ENCODE results near the gene TSPYL1. TPM values are rescaled to one million over a fixed set of nuclear protein-coding genes. Genes with fewer than 3 reads are reported as not detected.

Gene TSPYL1
- total and polyA plus RNA-seq, 9 of the 15 experiments (the other 6 are each of a cell fraction or from before 2014, with no cell fraction given), result 23.1 to 56.8 (median 37.9) TPM

DNA sequence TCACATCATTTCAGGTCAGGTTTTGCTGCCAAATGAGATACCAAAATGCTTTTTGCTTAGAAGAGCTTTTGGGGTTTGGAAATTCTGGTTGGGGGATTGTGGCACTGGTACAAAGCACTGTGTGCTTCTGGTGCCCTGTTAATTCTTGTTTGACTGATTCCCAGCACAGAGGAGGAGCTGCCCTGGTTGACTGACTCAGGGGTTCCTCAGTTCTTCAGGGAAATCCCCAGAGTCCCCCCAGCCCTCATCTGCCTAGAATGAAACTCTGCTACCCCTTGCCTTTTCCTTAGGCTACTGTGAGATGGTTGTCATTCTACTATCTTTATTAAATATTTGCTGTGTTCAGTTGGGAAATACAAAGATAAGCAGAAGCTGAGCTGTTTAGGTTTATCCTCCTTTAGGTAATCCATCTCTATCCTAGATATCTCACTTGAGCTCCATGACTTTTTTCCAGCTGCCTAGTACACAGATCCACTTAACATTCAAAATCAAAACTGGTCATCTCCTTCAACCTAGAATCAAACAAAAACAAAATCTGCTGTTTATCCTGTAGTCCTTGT lies 24.9 kb upstream of the TSPYL1 start:
- DNase-seq (ENCODE audit: extremely low read depth in 1 of 4, low spot score in 3 of 4), result no peak
- Histone ChIP-seq H3K4me2 (ENCODE audit: insufficient read depth, low read length) (no peak overlapping the region), H3K27me3 (ENCODE audit: control insufficient read depth in 2 of 2, insufficient read depth in 2 of 2, low read length in 2 of 2) (no peaks in the 10 kb centered on the region), H4K20me1 (replicated peaks; ENCODE audit: control insufficient read depth, insufficient read depth, low read length) (no peaks in the 10 kb centered on the region), H3K9me3 (replicated peaks; ENCODE audit: control insufficient read depth, insufficient read depth, low read depth, low read length) (no peaks in the 10 kb centered on the region), H3K4me1 (replicated peaks in 1 of 2; ENCODE audit: control insufficient read depth in 2 of 2, insufficient read depth in 2 of 2, low read length in 2 of 2) (no peaks in the 10 kb centered on the region), H3K27ac (ENCODE audit: extremely low read depth, low read depth, low read length) (no peak overlapping the region), H3K9me1 (ENCODE audit: control insufficient read depth, insufficient read depth, low read length) (no peaks in the 10 kb centered on the region), H2AFZ (ENCODE audit: low read depth, low read length) (no peak overlapping the region), H3K4me3 (no peak overlapping the region), H3K79me2 (ENCODE audit: control insufficient read depth, insufficient read depth, low read length) (no peaks in the 10 kb centered on the region), H3K36me3 (ENCODE audit: control insufficient read depth, insufficient read depth, low read length) (no peaks in the 10 kb centered on the region), H3K9ac (ENCODE audit: insufficient read depth in 1 of 2, low read depth in 2 of 2, low read length in 2 of 2) (no peak overlapping the region)
- TF ChIP-seq HMGN3 (IDR thresholded peaks at IDR 0.05; ENCODE audit: borderline replicate concordance, extremely low read depth, insufficient read length, low read depth, low read length), result no peak
- no peak for TF ChIP-seq SMARCE1 (IDR thresholded peaks at IDR 0.05)
- no peak for TF ChIP-seq ARID1B (IDR thresholded peaks at IDR 0.05)
- TF ChIP-seq, protein P1, sequence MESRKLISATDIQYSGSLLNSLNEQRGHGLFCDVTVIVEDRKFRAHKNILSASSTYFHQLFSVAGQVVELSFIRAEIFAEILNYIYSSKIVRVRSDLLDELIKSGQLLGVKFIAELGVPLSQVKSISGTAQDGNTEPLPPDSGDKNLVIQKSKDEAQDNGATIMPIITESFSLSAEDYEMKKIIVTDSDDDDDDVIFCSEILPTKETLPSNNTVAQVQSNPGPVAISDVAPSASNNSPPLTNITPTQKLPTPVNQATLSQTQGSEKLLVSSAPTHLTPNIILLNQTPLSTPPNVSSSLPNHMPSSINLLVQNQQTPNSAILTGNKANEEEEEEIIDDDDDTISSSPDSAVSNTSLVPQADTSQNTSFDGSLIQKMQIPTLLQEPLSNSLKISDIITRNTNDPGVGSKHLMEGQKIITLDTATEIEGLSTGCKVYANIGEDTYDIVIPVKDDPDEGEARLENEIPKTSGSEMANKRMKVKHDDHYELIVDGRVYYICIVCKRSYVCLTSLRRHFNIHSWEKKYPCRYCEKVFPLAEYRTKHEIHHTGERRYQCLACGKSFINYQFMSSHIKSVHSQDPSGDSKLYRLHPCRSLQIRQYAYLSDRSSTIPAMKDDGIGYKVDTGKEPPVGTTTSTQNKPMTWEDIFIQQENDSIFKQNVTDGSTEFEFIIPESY (CRISPR knock-in tag; IDR thresholded peaks at IDR 0.05), result no peak
- TF ChIP-seq, protein P2, sequence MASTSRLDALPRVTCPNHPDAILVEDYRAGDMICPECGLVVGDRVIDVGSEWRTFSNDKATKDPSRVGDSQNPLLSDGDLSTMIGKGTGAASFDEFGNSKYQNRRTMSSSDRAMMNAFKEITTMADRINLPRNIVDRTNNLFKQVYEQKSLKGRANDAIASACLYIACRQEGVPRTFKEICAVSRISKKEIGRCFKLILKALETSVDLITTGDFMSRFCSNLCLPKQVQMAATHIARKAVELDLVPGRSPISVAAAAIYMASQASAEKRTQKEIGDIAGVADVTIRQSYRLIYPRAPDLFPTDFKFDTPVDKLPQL (IDR thresholded peaks at IDR 0.05; ENCODE audit: extremely low read depth, insufficient read length), result no peak
- no peak for TF ChIP-seq DPF2 (IDR thresholded peaks at IDR 0.05)
- no peak for TF ChIP-seq ZNF197 (CRISPR knock-in tag; IDR thresholded peaks at IDR 0.05; ENCODE audit: low read depth)
- no peak for TF ChIP-seq EP400 (IDR thresholded peaks at IDR 0.05)
- no peak for TF ChIP-seq SAFB2 (IDR thresholded peaks at IDR 0.05; ENCODE audit: borderline replicate concordance, low read depth, low read length, severe bottlenecking)
- TF ChIP-seq, protein P3, sequence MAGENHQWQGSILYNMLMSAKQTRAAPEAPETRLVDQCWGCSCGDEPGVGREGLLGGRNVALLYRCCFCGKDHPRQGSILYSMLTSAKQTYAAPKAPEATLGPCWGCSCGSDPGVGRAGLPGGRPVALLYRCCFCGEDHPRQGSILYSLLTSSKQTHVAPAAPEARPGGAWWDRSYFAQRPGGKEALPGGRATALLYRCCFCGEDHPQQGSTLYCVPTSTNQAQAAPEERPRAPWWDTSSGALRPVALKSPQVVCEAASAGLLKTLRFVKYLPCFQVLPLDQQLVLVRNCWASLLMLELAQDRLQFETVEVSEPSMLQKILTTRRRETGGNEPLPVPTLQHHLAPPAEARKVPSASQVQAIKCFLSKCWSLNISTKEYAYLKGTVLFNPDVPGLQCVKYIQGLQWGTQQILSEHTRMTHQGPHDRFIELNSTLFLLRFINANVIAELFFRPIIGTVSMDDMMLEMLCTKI (IDR thresholded peaks at IDR 0.05; ENCODE audit: partially characterized antibody), result no peak
- no peak for TF ChIP-seq ZKSCAN1 (IDR thresholded peaks at IDR 0.05; ENCODE audit: low read depth, low read length)
- TF ChIP-seq ZNF586 (CRISPR knock-in tag; conservative IDR thresholded peaks at IDR 0.05), result no peak
- no peak for TF ChIP-seq STAG1 (CRISPR knock-in tag; IDR thresholded peaks at IDR 0.05; ENCODE audit: borderline replicate concordance)
- no peak for TF ChIP-seq JUND (IDR thresholded peaks at IDR 0.05; ENCODE audit: borderline replicate concordance, low read depth, low read length)
- TF ChIP-seq JUND (tag; IDR thresholded peaks at IDR 0.05; ENCODE audit: borderline replicate concordance, low read depth, low read length), result no peak
- TF ChIP-seq PTTG1 (tag; IDR thresholded peaks at IDR 0.05; ENCODE audit: low read depth), result no peak
- no peak for TF ChIP-seq GTF2E2 (tag; IDR thresholded peaks at IDR 0.05)
- no peak for TF ChIP-seq KAT8 (IDR thresholded peaks at IDR 0.05; ENCODE audit: low read depth)
- no peak for TF ChIP-seq TFAM (CRISPR knock-in tag; conservative IDR thresholded peaks at IDR 0.05)
- TF ChIP-seq, protein P4, sequence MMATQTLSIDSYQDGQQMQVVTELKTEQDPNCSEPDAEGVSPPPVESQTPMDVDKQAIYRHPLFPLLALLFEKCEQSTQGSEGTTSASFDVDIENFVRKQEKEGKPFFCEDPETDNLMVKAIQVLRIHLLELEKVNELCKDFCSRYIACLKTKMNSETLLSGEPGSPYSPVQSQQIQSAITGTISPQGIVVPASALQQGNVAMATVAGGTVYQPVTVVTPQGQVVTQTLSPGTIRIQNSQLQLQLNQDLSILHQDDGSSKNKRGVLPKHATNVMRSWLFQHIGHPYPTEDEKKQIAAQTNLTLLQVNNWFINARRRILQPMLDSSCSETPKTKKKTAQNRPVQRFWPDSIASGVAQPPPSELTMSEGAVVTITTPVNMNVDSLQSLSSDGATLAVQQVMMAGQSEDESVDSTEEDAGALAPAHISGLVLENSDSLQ (IDR thresholded peaks at IDR 0.05), result no peak
- in situ Hi-C loops (cut with MboI), result no loop called here
- no TSS peak for BruUV-seq (replicated peaks)
- no peak for ATAC-seq
- ChIA-PET CTCF (ENCODE audit: low intra/inter-chr PET ratio) (no interaction called here), POLR2A (interaction anchor here (0.7 kb wide), 1 partner anchor 519 kb away, joined by 4 read pairs; no protein-coding TSS in a partner anchor)
- intact Hi-C loops (cut with micrococcal nuclease), result no loop called here
- no peak for FAIRE-seq

Data from K562 (cell line).